T-helper 2 cell treated with Interferon-gamma antibody and Interleukin-4, amounts not matched to agents 5 μg/mL and 100 μg/mL, for 36 hours (primary cell): ENCODE measurements around the gene FBXO24.

Experiments used
- DNase-seq: peaks from one replicate; pipeline ENCODE4 v3.0.0; 2021; ENCODE audit warnings: low spot score
- H3K27ac Mint-ChIP-seq: one replicate; pipeline ENCODE4 v1.8.0; 2021; ENCODE audit warnings: mild to moderate bottlenecking, mixed read lengths
- H3K27me3 Mint-ChIP-seq: one replicate; pipeline ENCODE4 v1.8.0; 2021; ENCODE audit warnings: low read depth, mixed read lengths
- H3K36me3 Mint-ChIP-seq: one replicate; pipeline ENCODE4 v1.8.0; 2021; ENCODE audit warnings: low read depth, mixed read lengths
- H3K4me1 Mint-ChIP-seq: one replicate; pipeline ENCODE4 v1.8.0; 2021; ENCODE audit warnings: low read depth, mixed read lengths
- H3K4me3 Mint-ChIP-seq: one replicate; pipeline ENCODE4 v1.8.0; 2022; ENCODE audit warnings: mild to moderate bottlenecking, moderate library complexity, mixed read lengths
- H3K9me3 Mint-ChIP-seq: one replicate; pipeline ENCODE4 v1.8.0; 2021; ENCODE audit warnings: mixed read lengths

FBXO24 gene

GRCh38 chr7:100574362-100575205 lies 11.5 kb upstream of the FBXO24 start:
- H3K4me3 Mint-ChIP-seq, result no peak overlapping the region
- H3K27ac Mint-ChIP-seq, result no peak overlapping the region
- no peaks in the 10 kb centered on the region for H3K9me3 Mint-ChIP-seq
- DNase-seq, result no peak
- H3K36me3 Mint-ChIP-seq, result peaks cover 35% of the 10 kb centered on the region
- H3K27me3 Mint-ChIP-seq, result no peaks in the 10 kb centered on the region
- peaks cover 1% of the 10 kb centered on the region for H3K4me1 Mint-ChIP-seq

DNA sequence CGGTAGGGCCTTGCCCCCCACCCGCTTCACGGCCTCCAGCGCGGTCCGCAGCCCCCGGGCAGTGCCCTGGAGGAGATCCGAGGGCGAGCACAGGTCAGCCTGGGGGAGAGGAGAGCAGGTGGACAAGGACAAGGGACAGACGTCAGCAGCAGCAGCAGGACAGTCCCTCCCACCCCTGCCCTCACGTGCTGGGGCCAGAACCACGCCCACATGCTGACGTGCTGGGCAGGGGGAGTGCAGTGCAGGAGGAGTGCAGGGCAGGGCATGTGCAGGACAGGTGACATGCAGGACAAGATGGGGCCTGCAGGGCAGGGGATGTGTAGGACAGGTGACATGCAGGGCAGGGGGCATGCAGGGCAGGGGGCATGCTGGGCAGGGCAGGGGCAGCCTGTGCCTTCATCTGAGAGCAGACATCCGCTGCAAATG lies 10.9 kb upstream of the FBXO24 start:
- no peak overlapping the region for H3K27ac Mint-ChIP-seq
- peaks cover 1% of the 10 kb centered on the region for H3K4me1 Mint-ChIP-seq
- no peaks in the 10 kb centered on the region for H3K9me3 Mint-ChIP-seq
- peaks cover 37% of the 10 kb centered on the region for H3K36me3 Mint-ChIP-seq
- H3K4me3 Mint-ChIP-seq, result no peak overlapping the region
- no peak for DNase-seq
- H3K27me3 Mint-ChIP-seq, result no peaks in the 10 kb centered on the region

DNA sequence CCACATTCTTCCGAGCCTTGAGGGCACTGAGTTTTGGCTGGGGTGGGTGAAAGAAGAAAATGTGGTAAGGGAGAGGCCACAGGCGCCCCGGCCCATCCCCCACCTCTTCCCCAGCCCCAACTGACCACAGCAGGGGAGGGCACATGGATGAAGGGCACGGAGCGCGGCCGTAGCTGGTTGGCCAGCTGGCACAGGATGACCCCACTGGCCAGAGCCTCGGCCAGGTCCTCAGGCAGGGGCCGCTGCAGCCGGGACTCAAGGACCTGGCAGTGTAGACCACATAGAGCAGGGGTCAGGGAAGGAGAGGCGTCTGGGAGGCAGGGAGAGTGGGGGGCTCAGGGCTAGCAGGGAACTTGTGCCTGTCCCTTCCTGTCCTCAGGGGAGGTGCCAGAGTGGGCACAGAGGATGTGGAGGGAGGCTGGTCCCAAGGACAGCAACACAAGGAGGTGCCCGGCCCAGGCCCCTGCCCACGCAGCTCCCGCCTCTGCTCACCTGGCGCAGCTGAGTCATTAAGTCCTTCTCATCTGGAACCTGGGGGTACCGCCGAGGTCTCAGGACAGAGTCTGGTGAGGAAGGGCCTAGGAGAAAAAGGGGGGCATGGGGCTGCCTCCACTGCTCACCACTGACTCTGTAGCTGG lies 10.3 kb upstream of the FBXO24 start:
- H3K27ac Mint-ChIP-seq, result no peak overlapping the region
- H3K27me3 Mint-ChIP-seq, result no peaks in the 10 kb centered on the region
- H3K9me3 Mint-ChIP-seq, result no peaks in the 10 kb centered on the region
- H3K36me3 Mint-ChIP-seq, result peaks cover 37% of the 10 kb centered on the region
- no peak for DNase-seq
- no peak overlapping the region for H3K4me3 Mint-ChIP-seq
- peaks cover 1% of the 10 kb centered on the region for H3K4me1 Mint-ChIP-seq

- no peak overlapping the region for H3K4me3 Mint-ChIP-seq
- H3K4me1 Mint-ChIP-seq, result peaks cover 1% of the 10 kb centered on the region
- no peaks in the 10 kb centered on the region for H3K27me3 Mint-ChIP-seq
- no peak overlapping the region for H3K27ac Mint-ChIP-seq
- DNase-seq, result no peak
- peaks cover 37% of the 10 kb centered on the region for H3K36me3 Mint-ChIP-seq
- H3K9me3 Mint-ChIP-seq, result no peaks in the 10 kb centered on the region
Measured at GRCh38 chr7:100576384-100576993, 9.6 kb upstream of the FBXO24 start.

DNA sequence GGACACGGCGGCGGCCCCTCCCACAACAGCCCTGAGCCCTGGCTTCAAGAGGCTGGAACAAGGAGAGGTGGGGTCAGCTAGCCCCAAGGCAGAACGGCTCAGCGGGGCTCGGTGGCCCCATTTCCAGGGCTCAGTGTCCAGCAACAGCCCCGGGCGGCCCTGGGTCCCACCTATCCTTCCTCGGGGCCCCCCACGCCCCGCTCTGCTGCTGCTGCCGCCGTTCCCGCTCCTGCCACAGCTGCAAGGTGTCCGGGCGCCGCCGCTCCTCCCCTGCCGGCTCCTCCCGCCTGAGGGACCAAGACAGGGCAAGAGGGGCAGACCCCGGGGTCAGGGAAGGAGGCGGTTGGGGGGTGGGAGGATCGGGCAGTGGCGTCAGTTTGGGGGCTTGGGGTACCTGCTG lies 9.0 kb upstream of the FBXO24 start:
- Mint-ChIP-seq H3K4me3 (no peak overlapping the region), H3K27ac (no peak overlapping the region), H3K4me1 (no peaks in the 10 kb centered on the region), H3K36me3 (peaks cover 40% of the 10 kb centered on the region), H3K9me3 (no peaks in the 10 kb centered on the region), H3K27me3 (no peaks in the 10 kb centered on the region)
- DNase-seq, result no peak

- no peak for DNase-seq
- H3K4me1 Mint-ChIP-seq, result peaks cover 2% of the 10 kb centered on the region
- no peak overlapping the region for H3K27ac Mint-ChIP-seq
- H3K27me3 Mint-ChIP-seq, result no peaks in the 10 kb centered on the region
- peaks cover 40% of the 10 kb centered on the region for H3K36me3 Mint-ChIP-seq
- no peak overlapping the region for H3K4me3 Mint-ChIP-seq
- H3K9me3 Mint-ChIP-seq, result no peaks in the 10 kb centered on the region
Measured at GRCh38 chr7:100577507-100577906, 8.6 kb upstream of the FBXO24 start.

DNA sequence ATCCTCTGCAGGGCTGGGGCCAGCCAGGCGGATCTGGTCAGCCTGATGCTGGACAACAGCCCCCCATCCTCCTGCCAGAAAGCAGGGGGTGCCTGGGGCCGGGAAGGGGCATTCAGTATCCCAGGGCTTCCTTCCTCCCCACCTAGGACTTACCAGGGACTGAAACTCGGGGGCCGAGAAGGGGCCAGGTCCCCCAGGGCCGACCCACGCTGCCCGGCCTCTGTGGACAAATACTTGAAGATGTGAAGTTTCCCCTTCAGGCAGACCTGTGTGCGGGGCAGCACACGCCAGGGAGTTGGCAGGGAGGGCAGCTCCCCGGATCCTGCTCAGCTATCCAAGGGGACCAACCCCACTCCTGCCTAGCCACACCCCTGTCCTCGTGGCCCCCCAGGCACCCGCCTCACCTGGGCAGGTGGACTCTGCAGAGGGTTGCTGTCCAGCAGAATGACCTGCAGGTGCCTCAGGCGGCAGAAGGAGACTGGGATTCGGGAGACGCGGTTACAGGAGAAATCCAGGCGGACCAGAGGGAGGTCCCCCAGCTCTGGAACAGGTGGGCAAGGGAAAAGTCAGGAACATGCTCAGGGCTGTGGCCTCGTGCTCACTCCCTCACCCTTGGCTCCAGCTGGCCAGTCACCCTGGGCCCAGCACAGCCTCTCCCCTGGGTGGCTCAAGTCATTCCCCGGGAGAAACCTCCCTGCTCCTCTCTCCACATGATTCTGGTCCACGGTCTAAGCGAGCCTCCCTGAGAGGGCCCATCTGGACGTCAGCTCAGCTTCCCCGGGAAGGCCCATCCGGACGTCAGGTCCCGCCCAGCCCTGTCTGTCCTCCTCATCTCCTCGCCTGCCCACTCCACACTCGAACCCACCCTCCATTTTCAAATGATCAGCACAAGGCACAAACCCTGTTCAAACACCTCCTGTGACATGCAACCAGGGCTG lies 7.6 kb upstream of the FBXO24 start:
- Mint-ChIP-seq H3K9me3 (no peaks in the 10 kb centered on the region), H3K4me1 (peaks cover 4% of the 10 kb centered on the region), H3K4me3 (no peak overlapping the region), H3K36me3 (peaks cover 42% of the 10 kb centered on the region), H3K27ac (no peak overlapping the region), H3K27me3 (no peaks in the 10 kb centered on the region)
- DNase-seq, result no peak

DNA sequence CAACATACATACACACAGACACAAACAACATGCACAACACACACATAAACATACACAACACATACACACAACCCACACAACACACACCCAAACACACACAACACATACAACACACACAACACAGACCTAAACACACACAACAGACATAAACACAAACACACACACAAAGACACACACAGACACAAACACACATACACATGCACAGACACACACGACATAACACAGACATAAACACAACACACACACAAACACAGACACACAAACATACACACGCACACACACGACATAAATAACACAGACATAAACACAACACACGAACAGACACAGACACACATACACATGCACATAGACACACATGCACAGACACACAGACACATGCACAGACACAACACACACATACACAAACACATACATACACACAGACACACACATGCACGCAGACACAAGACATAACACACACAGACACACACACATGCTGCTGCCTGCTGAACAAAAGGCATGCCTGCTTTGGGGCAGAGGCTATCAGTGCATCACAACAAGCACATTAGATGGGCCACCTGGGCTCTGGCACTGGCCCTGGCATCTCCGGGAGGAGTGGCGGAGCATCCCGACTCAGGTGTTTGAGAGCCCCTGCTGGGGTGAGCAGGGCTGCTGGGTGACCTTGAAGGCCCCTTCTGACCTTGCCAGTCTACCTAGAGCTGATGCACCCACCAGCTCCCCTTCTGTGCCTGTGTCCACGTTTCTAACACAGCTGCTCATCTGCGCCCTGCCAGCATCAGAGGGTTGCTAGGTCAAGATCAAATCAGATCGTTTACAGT lies 5.5 kb upstream of the FBXO24 start:
- DNase-seq, result no peak
- H3K27me3 Mint-ChIP-seq, result no peaks in the 10 kb centered on the region
- H3K27ac Mint-ChIP-seq, result no peak overlapping the region
- H3K9me3 Mint-ChIP-seq, result no peaks in the 10 kb centered on the region
- H3K4me1 Mint-ChIP-seq, result peaks cover 13% of the 10 kb centered on the region
- peaks cover 41% of the 10 kb centered on the region for H3K36me3 Mint-ChIP-seq
- H3K4me3 Mint-ChIP-seq, result no peak overlapping the region

DNA sequence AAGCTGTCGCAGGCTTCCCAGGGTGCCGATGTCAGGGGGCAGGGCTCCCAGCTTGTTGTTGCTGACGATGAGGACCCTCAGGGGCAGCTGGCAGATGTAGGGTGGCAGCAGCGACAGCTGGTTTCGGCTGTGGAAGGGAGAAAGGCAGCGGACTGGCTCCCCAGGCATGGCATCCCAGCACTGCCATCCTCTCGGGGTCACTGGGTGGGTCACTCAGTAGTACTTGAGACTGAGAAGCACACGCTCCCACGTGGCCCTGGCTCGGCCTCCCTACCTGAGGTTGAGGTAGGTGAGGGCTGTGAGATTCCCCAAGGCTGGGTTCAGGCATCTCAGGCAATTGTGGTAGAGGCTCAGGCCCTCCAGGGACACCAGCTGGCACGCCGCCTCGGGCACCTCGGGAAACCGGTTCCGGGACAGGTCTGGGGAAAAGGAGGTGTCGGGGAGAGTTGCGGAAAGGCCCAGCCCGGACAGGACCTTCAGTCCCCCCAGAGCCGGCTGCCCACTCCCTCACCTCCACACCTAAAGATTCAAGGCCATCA lies 4.0 kb upstream of the FBXO24 start:
- Mint-ChIP-seq H3K36me3 (peaks cover 36% of the 10 kb centered on the region), H3K27me3 (no peaks in the 10 kb centered on the region), H3K27ac (peak overlapping the region; percentile 97), H3K9me3 (no peaks in the 10 kb centered on the region), H3K4me3 (peak overlapping the region; percentile 98), H3K4me1 (peaks cover 13% of the 10 kb centered on the region)
- DNase-seq, result no peak

GRCh38 chr7:100582650-100583049 lies 3.5 kb upstream of the FBXO24 start:
- peaks cover 13% of the 10 kb centered on the region for H3K4me1 Mint-ChIP-seq
- no peaks in the 10 kb centered on the region for H3K27me3 Mint-ChIP-seq
- DNase-seq, result no peak
- H3K27ac Mint-ChIP-seq, result peak overlapping the region; percentile 97
- H3K4me3 Mint-ChIP-seq, result peak overlapping the region; percentile 98
- H3K9me3 Mint-ChIP-seq, result no peaks in the 10 kb centered on the region
- H3K36me3 Mint-ChIP-seq, result peaks cover 33% of the 10 kb centered on the region

DNA sequence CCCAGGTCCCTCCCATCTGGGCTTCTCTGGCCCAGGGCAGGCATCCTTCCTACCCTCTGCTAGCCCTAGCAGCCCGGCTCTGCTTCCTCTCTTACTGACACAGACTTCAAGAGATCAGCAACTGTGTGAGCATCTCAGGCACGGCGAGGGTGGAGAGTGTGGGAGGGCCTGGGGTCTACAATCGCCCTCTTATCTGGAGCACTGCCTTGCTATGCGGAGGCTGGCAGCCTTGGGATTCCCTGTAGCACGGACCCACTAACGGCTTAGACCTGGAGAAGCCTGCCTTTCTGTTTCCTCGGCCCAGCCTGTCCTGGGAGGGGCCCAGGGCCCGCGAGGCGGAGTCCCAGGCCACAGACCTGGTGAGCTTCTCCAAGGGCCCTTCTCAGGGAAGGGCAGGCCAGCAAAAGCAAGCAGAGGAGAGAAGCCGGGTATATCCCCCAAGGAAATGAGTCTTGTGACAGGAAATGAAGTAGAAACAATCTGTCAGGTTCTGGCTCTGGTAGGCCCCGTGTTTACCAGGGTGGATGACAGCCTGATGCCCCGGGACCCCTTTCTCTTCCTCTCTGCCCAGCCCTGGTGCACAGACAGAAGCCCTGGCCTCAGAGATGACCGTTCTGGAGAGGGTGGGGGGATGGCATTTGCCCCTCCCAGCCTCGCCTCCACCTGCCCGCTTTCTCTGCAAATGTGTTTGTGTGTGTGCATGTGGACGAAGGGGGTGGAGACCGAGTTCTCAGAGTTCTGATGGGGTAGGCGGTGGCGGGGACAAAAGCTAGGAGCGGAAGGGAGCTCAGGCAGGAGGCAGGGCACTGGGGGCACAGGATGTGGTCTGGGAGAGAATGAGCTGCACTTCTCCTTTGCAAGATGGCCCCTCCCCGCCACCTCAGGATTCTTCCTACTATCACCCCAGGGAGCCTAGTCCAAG lies 2.7 kb upstream of the FBXO24 start:
- H3K9me3 Mint-ChIP-seq, result no peaks in the 10 kb centered on the region
- H3K27ac Mint-ChIP-seq, result peak overlapping the region; percentile 97
- H3K27me3 Mint-ChIP-seq, result no peaks in the 10 kb centered on the region
- peak; percentile 78 for DNase-seq
- peaks cover 26% of the 10 kb centered on the region for H3K36me3 Mint-ChIP-seq
- peaks cover 14% of the 10 kb centered on the region for H3K4me1 Mint-ChIP-seq
- peak overlapping the region; percentile 98 for H3K4me3 Mint-ChIP-seq
